HG03060 (cell line): ENCODE data around the gene THRAP3.
"Not testable (repeated sequence)": the region's sequence is repeated elsewhere in the genome, so short reads cannot be mapped to it uniquely, and the experiment has no call there.

Experiments
- ATAC-seq: cut with Tn5 transposase; IDR thresholded peaks from one replicate; pipeline ENCODE4 v1.9.1; 2021; ENCODE audit warnings: low read depth, moderate number of reproducible peaks; ENCODE audit not compliant: unreplicated experiment

The THRAP3 gene

GRCh38 chr1:36204347-36204909, 19.8 kb upstream of the THRAP3 start:
- no peak for ATAC-seq

GRCh38 chr1:36206323-36206858, 17.9 kb upstream of the THRAP3 start:
- no peak for ATAC-seq

GRCh38 chr1:36207339-36207738, 16.9 kb upstream of the THRAP3 start:
- no peak for ATAC-seq

GRCh38 chr1:36208978-36209703, 15.1 kb upstream of the THRAP3 start:
- ATAC-seq: no peak

GRCh38 chr1:36211307-36211706, 12.9 kb upstream of the THRAP3 start:
- no peak for ATAC-seq

- ATAC-seq: no peak
Measured at GRCh38 chr1:36211841-36212240, 12.4 kb upstream of the THRAP3 start.

GRCh38 chr1:36212782-36213181, 11.5 kb upstream of the THRAP3 start:
- no peak for ATAC-seq

- ATAC-seq: no peak
Measured at GRCh38 chr1:36217670-36218069, 6.6 kb upstream of the THRAP3 start.

GRCh38 chr1:36221901-36222300, 2.3 kb upstream of the THRAP3 start:
- not testable (repeated sequence) for ATAC-seq

GRCh38 chr1:36222481-36223380, 1.5 kb upstream of the THRAP3 start:
- no peak for ATAC-seq

- ATAC-seq: no peak
Measured at GRCh38 chr1:36223381-36223995, 755 bp upstream of the THRAP3 start.

GRCh38 chr1:36224537-36225282, 467 bp downstream of the THRAP3 start:
- peak; percentile 1 for ATAC-seq

GRCh38 chr1:36225283-36225899, 1.1 kb downstream of the THRAP3 start:
- ATAC-seq: no peak

- not testable (repeated sequence) for ATAC-seq
Measured at GRCh38 chr1:36230279-36230678, 6.0 kb downstream of the THRAP3 start.

- ATAC-seq: no peak
Measured at GRCh38 chr1:36231191-36231590, 6.9 kb downstream of the THRAP3 start.

GRCh38 chr1:36232212-36233095, 8.2 kb downstream of the THRAP3 start:
- ATAC-seq: no peak

- no peak for ATAC-seq
Measured at GRCh38 chr1:36236302-36236701, 12.1 kb downstream of the THRAP3 start.

- ATAC-seq: no peak
Measured at GRCh38 chr1:36238433-36238832, 14.2 kb downstream of the THRAP3 start.
